Activated T-cell treated with anti-CD3 and anti-CD28 coated beads, Interleukin-2, amount 50 U/mL, for 48 hours (primary cell): ENCODE measurements around the gene RXFP1.

Experiments used
- DNase-seq, 2 experiments: peaks; one replicate each; pipeline ENCODE4 v3.0.0-alpha.2; 2020

The RXFP1 gene

DNA sequence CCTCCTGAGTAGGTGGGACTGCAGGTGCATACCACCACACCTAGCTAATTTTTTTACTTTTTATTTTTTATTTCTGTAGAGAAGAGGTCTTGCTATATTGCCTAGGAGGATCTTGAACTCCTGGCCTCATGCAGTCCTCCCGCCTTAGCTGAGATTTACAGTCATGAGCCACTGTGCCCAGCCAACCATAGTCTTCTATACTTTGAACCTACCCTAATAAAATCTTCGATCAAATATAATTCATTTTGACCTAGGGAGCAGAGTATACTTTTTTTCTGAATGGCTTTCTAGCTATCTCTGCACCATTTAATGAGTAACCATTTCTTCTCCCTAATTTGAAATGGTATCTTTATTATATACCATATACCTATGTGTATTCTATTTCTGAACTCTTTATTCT, 157.1 kb downstream of the RXFP1 start:
- no peak for DNase-seq

DNA sequence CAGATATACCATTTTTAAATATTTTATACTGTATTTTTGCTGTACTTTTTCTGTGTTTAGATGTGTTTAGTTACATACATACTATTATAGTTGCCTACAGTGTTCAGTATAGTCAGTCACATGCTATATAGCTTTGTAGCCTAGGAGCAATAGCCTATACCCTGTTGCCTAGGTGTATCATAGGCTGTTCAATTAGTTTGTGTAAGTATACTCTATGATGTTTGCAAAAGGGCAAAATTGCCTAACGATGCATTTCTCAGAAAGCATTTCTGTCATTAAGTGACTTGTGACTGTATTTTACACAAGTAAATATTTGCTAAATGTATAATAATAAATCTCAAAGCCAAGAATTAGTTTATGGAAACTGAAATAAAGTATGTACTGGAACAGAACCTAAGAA, 159.9 kb downstream of the RXFP1 start:
- no peak for DNase-seq

DNA sequence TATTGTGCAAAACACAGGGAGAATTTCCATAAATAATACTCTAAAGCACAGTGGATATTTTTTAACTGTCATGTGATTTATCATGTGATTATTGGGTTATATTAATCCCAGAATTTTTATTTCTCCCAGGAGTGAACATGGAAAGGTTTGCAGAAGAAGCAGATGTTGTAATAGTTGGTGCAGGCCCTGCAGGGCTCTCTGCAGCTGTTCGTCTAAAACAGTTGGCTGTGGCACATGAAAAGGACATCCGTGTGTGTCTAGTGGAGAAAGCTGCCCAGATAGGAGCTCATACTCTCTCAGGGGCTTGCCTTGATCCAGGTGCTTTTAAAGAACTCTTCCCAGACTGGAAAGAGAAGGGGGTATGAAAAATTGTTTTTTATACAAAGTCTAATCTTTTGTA, 160.4 kb downstream of the RXFP1 start:
- no peak for DNase-seq

DNA sequence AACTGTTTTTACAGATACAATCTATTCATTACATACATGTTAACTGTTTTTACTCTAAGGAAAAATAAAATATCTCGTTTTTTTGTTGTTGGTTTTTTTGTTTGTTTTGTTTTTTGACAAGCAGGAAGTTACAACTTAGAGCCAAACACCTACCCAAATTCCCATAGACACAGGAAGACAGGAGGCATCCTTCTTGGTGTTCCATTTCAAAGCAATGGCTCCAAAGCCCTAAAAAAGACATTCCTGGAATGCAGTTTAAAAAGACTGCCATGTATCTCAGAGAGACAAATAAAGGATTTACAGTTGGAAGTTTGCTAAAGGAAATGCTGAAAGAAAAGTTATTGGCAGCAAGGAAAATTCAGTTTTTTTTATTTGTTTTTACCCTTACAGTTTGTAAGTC, 167.1 kb downstream of the RXFP1 start:
- DNase-seq: no peak
